HEK293 (cell line): ENCODE results near the gene AHCYL2.

Source experiments
- CTCF ChIA-PET: fragments of 350-600 bp; formaldehyde crosslinking; extraction: SDS; loops from one replicate; lab custom pipeline; 2021; ENCODE audit warnings: antibody characterized with exemption; lab: Yijun Ruan, JAX
- POLR2A ChIA-PET: fragments of 300-600 bp; formaldehyde crosslinking; extraction: SDS; loops from one replicate; lab custom pipeline; 2020; ENCODE audit warnings: antibody characterized with exemption, inconsistent platforms; lab: Yijun Ruan, JAX
- H3K27ac ChIP-seq: fragments of 200-500 bp; sonication (Bioruptor generic); 2 replicates; pipeline ENCODE4 v1.5.1; 2014; ENCODE audit warnings: low read depth, low read length, control low read depth, inconsistent platforms; ENCODE audit errors: extremely low read depth
- H3K36me3 ChIP-seq, 2 experiments: fragments of 200-500 bp in 1 of 2; sonication (Bioruptor generic) in 1 of 2; 1 replicate in 1 of 2; 2 replicates in 1 of 2; pipeline ENCODE4 v1.5.1; 2014 to 2017; ENCODE audit warnings: inconsistent platforms in 2 of 2, low read length in 2 of 2; ENCODE audit not compliant: control insufficient read depth in 2 of 2, insufficient read depth in 1 of 2
- H3K4me1 ChIP-seq: fragments of 200-500 bp; sonication (Bioruptor generic); 2 replicates; pipeline ENCODE4 v1.5.1; 2014; ENCODE audit warnings: mild to moderate bottlenecking, low read length, inconsistent platforms; ENCODE audit not compliant: control insufficient read depth, insufficient read depth
- H3K4me3 ChIP-seq: 2 replicates; pipeline ENCODE4 v1.5.1; 2011; ENCODE audit warnings: low read depth, mild to moderate bottlenecking, control low read depth, low read length, moderate library complexity
- H3K9me3 ChIP-seq: fragments of 200-500 bp; sonication (Bioruptor generic); 2 replicates; pipeline ENCODE4 v1.5.1; 2014; ENCODE audit warnings: low read depth, low read length, inconsistent platforms; ENCODE audit not compliant: control insufficient read depth, insufficient read depth
- GLI4 ChIP-seq: fragments of 450-650 bp; formaldehyde crosslinking; IDR thresholded peaks from 2 replicates; pipeline ENCODE4 v1.5.1; 2016; ENCODE audit warnings: missing biosample characterization, missing genetic modification characterization
- REST ChIP-seq: fragments of 450-650 bp; formaldehyde crosslinking; IDR thresholded peaks from 2 replicates; pipeline ENCODE4 v1.5.1; 2016; ENCODE audit warnings: missing biosample characterization, missing genetic modification characterization
- SCRT2 ChIP-seq: fragments of 450-650 bp; formaldehyde crosslinking; IDR thresholded peaks from 2 replicates; pipeline ENCODE4 v1.5.1; 2016; ENCODE audit warnings: missing biosample characterization, missing genetic modification characterization
- ZBTB17 ChIP-seq: fragments of 450-650 bp; formaldehyde crosslinking; IDR thresholded peaks from 2 replicates; pipeline ENCODE4 v1.5.1; 2016; ENCODE audit warnings: missing biosample characterization, missing genetic modification characterization
- ZBTB6 ChIP-seq: fragments of 450-650 bp; formaldehyde crosslinking; IDR thresholded peaks from 2 replicates; pipeline ENCODE4 v1.5.1; 2017; ENCODE audit warnings: missing biosample characterization, missing genetic modification characterization
- ZEB2 ChIP-seq: fragments of 450-650 bp; formaldehyde crosslinking; IDR thresholded peaks from 2 replicates; pipeline ENCODE4 v1.5.1; 2016; ENCODE audit warnings: missing biosample characterization, missing genetic modification characterization
- ZFP41 ChIP-seq: fragments of 450-650 bp; formaldehyde crosslinking; IDR thresholded peaks from 2 replicates; pipeline ENCODE4 v1.5.1; 2016; ENCODE audit warnings: missing biosample characterization, missing genetic modification characterization, borderline replicate concordance
- ZNF10 ChIP-seq: fragments of 450-650 bp; formaldehyde crosslinking; IDR thresholded peaks from 2 replicates; pipeline ENCODE4 v1.5.1; 2017; ENCODE audit warnings: missing biosample characterization, missing genetic modification characterization
- ZNF121 ChIP-seq: fragments of 450-650 bp; formaldehyde crosslinking; IDR thresholded peaks from 2 replicates; pipeline ENCODE4 v1.5.1; 2016; ENCODE audit warnings: missing biosample characterization, missing genetic modification characterization
- ZNF146 ChIP-seq: fragments of 450-650 bp; formaldehyde crosslinking; IDR thresholded peaks from 2 replicates; pipeline ENCODE4 v1.5.1; 2016; ENCODE audit warnings: missing biosample characterization, missing genetic modification characterization
- ZNF148 ChIP-seq: fragments of 450-650 bp; formaldehyde crosslinking; IDR thresholded peaks from 2 replicates; pipeline ENCODE4 v1.5.0; 2017; ENCODE audit warnings: missing biosample characterization, missing genetic modification characterization, borderline replicate concordance
- ZNF157 ChIP-seq: fragments of 450-650 bp; formaldehyde crosslinking; IDR thresholded peaks from 2 replicates; pipeline ENCODE4 v1.5.1; 2016; ENCODE audit warnings: missing biosample characterization, missing genetic modification characterization
- ZNF211 ChIP-seq: fragments of 450-650 bp; formaldehyde crosslinking; IDR thresholded peaks from 2 replicates; pipeline ENCODE4 v1.5.1; 2016; ENCODE audit warnings: low read depth, missing biosample characterization, missing genetic modification characterization
- ZNF391 ChIP-seq: fragments of 450-650 bp; formaldehyde crosslinking; IDR thresholded peaks from 2 replicates; pipeline ENCODE4 v1.5.1; 2016; ENCODE audit warnings: low read depth, missing biosample characterization, missing genetic modification characterization, borderline replicate concordance
- ZNF558 ChIP-seq: fragments of 450-650 bp; formaldehyde crosslinking; IDR thresholded peaks from 2 replicates; pipeline ENCODE4 v1.5.1; 2016; ENCODE audit warnings: missing biosample characterization, missing genetic modification characterization
- ZNF621 ChIP-seq: fragments of 450-650 bp; formaldehyde crosslinking; IDR thresholded peaks from 2 replicates; pipeline ENCODE4 v1.5.1; 2017; ENCODE audit warnings: missing biosample characterization, missing genetic modification characterization
- ZNF664 ChIP-seq: fragments of 450-650 bp; formaldehyde crosslinking; IDR thresholded peaks from 2 replicates; pipeline ENCODE4 v1.5.1; 2016; ENCODE audit warnings: missing biosample characterization, missing genetic modification characterization
- ZNF843 ChIP-seq: fragments of 450-650 bp; formaldehyde crosslinking; IDR thresholded peaks from 2 replicates; pipeline ENCODE4 v1.5.1; 2016; ENCODE audit warnings: missing biosample characterization, missing genetic modification characterization
- TF ChIP-seq, protein P1 (sequence below): fragments of 450-650 bp; formaldehyde crosslinking; IDR thresholded peaks from 2 replicates; pipeline ENCODE4 v1.5.1; 2016; ENCODE audit warnings: missing biosample characterization, missing genetic modification characterization

AHCYL2 gene

DNA sequence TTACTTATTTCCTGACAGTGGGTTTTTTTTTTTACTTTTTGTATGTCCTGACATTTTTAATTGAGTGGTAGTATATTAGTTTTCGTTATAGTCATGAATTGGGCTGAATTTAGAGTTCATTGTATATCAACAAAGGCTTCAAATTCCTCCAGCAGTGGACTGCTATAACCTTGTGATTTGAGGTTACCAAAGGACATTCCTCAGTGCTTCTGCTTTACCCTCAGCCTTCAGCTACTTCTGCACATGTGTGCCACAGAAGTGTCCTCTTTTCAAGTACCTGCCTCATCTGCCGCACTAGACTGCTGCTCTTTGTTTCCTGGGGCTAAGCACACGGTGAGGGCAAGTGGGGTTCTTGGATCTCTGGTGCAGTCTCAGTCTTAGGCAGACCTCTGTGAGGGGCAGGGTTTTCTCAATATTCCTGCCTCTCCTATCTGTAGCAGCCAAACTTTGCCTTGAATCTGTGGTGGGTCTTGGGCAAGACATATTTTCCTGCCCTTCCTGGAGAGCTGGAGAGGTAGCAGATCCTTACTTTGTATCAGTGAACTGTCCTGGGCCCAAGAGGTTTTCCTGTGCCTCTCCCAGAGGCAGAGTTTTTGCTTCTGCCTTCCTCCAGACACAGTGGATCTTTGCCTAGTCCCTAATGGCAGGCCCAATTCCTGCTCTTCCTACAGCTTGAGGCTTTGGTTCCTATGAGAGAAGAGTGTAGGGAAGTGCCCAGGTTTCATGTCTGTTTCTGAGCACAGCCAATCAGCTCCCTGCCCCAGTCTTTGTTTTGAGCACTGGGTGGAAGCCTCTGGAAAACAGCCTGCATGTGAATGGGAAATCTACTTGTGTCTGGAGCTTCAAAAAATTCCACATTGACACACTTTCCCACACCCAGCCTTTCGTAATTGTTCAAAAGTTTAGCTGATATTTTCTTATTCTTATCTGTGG lies 170.4 kb downstream of the AHCYL2 start:
- Histone ChIP-seq H3K36me3 (peaks cover 0 to 1% of the 10 kb centered on the region in 2 experiments; a peak in 1 of 3 replicates), H3K27ac (no peak overlapping the region), H3K4me1 (no peaks in the 10 kb centered on the region), H3K9me3 (no peaks in the 10 kb centered on the region), H3K4me3 (no peak overlapping the region)
- ChIA-PET POLR2A (no interaction called here), CTCF (interaction anchor here (0.6 to 1.7 kb wide), 3 partner anchors 19 to 59 kb away, joined by 3 to 7 read pairs (median 3); no protein-coding TSS in a partner anchor)
- TF ChIP-seq ZNF146 (tag by site-specific recombination) (no peak), ZNF843 (tag by site-specific recombination) (no peak), ZNF621 (tag by site-specific recombination) (no peak), REST (tag by site-specific recombination) (no peak), ZNF558 (tag by site-specific recombination) (no peak), GLI4 (tag by site-specific recombination) (no peak), ZEB2 (tag by site-specific recombination) (no peak), ZBTB6 (no peak), ZNF157 (tag by site-specific recombination) (no peak), ZNF664 (tag by site-specific recombination) (no peak), ZNF10 (tag by site-specific recombination) (no peak), ZNF121 (no peak), ZFP41 (no peak), ZNF391 (tag by site-specific recombination) (no peak)
- TF ChIP-seq, protein P1, sequence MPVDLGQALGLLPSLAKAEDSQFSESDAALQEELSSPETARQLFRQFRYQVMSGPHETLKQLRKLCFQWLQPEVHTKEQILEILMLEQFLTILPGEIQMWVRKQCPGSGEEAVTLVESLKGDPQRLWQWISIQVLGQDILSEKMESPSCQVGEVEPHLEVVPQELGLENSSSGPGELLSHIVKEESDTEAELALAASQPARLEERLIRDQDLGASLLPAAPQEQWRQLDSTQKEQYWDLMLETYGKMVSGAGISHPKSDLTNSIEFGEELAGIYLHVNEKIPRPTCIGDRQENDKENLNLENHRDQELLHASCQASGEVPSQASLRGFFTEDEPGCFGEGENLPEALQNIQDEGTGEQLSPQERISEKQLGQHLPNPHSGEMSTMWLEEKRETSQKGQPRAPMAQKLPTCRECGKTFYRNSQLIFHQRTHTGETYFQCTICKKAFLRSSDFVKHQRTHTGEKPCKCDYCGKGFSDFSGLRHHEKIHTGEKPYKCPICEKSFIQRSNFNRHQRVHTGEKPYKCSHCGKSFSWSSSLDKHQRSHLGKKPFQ (tag by site-specific recombination) = no peak

- CTCF ChIA-PET = interaction anchor here (0.5 to 1.9 kb wide), 11 partner anchors 10 to 182 kb away, joined by 3 to 6 read pairs (median 4); no protein-coding TSS in a partner anchor
Observed at GRCh38 chr7:129401228-129401966, 176.6 kb downstream of the AHCYL2 start.

More at GRCh38 chr7:129401228-129401966, 176.6 kb downstream of the AHCYL2 start:
- Histone ChIP-seq H3K4me3 (no peak overlapping the region), H3K9me3 (no peaks in the 10 kb centered on the region), H3K36me3 (peaks cover 0 to 1% of the 10 kb centered on the region in 2 experiments; a peak in 2 of 3 replicates), H3K27ac (no peak overlapping the region), H3K4me1 (no peaks in the 10 kb centered on the region)
- TF ChIP-seq ZNF211 (tag by site-specific recombination) (no peak), ZBTB17 (tag by site-specific recombination) (peak; percentile 39; the same call in 1 of the 2 replicates), SCRT2 (tag by site-specific recombination) (0 out of 2 replicates have a peak, but pooled peaks have one; percentile 17), ZNF148 (no peak)
- POLR2A ChIA-PET = interaction anchor here (0.6 to 1.3 kb wide), 3 partner anchors 31 to 206 kb away, joined by 3 to 5 read pairs (median 4); partner anchors contain the start of gene STRIP2
